K562 (cell line): ENCODE measurements around the gene GRIN2D.

Experiments
- POLR2A ChIP-seq: fragments of 450-650 bp; conservative IDR thresholded peaks from 2 replicates; pipeline ENCODE4 v1.6.1; 2016
- TEAD1 ChIP-seq, 2 experiments: fragments of 450-650 bp in 1 of 2; sonication (generic) in 1 of 2; formaldehyde crosslinking; IDR thresholded peaks; 2 replicates each; pipeline versions ENCODE4 v1.4.0 to v1.8.0; 2020 to 2022; ENCODE audit warnings: mild to moderate bottlenecking in 2 of 2, missing genetic modification reagents in 1 of 2
- TEAD4 ChIP-seq, 2 experiments: sonication (generic) in 1 of 2; formaldehyde crosslinking in 1 of 2; IDR thresholded peaks; 2 replicates each; pipeline versions ENCODE4 v1.6.1 to v1.8.0; 2012 to 2022; ENCODE audit warnings: borderline replicate concordance in 1 of 2, inconsistent platforms in 1 of 2, low read length in 1 of 2, mild to moderate bottlenecking in 1 of 2, missing genetic modification reagents in 1 of 2
- U2AF1 ChIP-seq: fragments of 200-400 bp; formaldehyde crosslinking; optimal IDR thresholded peaks from 2 replicates; pipeline ENCODE3; 2017; ENCODE audit warnings: mild to moderate bottlenecking, low read depth, low read length, moderate library complexity
- USF1 ChIP-seq: sonication (generic); formaldehyde crosslinking; IDR thresholded peaks from 2 replicates; pipeline ENCODE4 v1.9.0; 2022; ENCODE audit warnings: mild to moderate bottlenecking, missing genetic modification reagents

GRCh38 chr19:48417421-48417820 lies 24.0 kb downstream of the GRIN2D start:
- TF ChIP-seq U2AF1 (no peak), TEAD1 (CRISPR knock-in tag; IDR thresholded peaks at IDR 0.05) (no peak), POLR2A (no peak), TEAD4 (IDR thresholded peaks at IDR 0.05; ENCODE audit: low read length) (no peak), TEAD4 (CRISPR knock-in tag; IDR thresholded peaks at IDR 0.05; ENCODE audit: borderline replicate concordance) (no peak), USF1 (CRISPR knock-in tag) (no peak)
